H9 (cell line): ENCODE data around the gene ILDR1. TPM values are rescaled to one million over a fixed set of nuclear protein-coding genes. Genes with fewer than 3 reads are reported as not detected.
A peak's percentile ranks its signal among the peaks of the same experiment; 100 is the strongest.

Experiments
- DNase-seq: peaks from one replicate; pipeline ENCODE4 v3.0.0-alpha.2; 2017
- H2AFZ ChIP-seq: one replicate; pipeline ENCODE4 v1.6.1; 2013; ENCODE audit warnings: mild to moderate bottlenecking, low read length, control low read depth, moderate library complexity
- H2AK5ac ChIP-seq: 2 replicates; pipeline ENCODE4 v1.6.1; 2013; ENCODE audit warnings: low read length, control low read depth, mixed read lengths; ENCODE audit not compliant: insufficient read length
- H2BK120ac ChIP-seq: one replicate; pipeline ENCODE4 v1.6.1; 2013; ENCODE audit warnings: low read depth, mild to moderate bottlenecking, low read length, control low read depth, inconsistent platforms; ENCODE audit not compliant: poor library complexity, severe bottlenecking
- H2BK12ac ChIP-seq: 2 replicates; pipeline ENCODE4 v1.6.1; 2013; ENCODE audit warnings: low read length, control low read depth, mixed read lengths, low read depth; ENCODE audit not compliant: insufficient read length
- H2BK15ac ChIP-seq: 2 replicates; pipeline ENCODE4 v1.6.1; 2013; ENCODE audit warnings: low read depth, low read length, control low read depth
- H2BK20ac ChIP-seq: one replicate; pipeline ENCODE4 v1.6.1; 2013; ENCODE audit warnings: low read depth, mild to moderate bottlenecking, low read length, control low read depth, inconsistent platforms; ENCODE audit not compliant: poor library complexity, severe bottlenecking
- H2BK5ac ChIP-seq: 2 replicates; pipeline ENCODE4 v1.6.1; 2013; ENCODE audit warnings: low read length, control low read depth, mixed read lengths; ENCODE audit not compliant: insufficient read length
- H3K14ac ChIP-seq: 2 replicates; pipeline ENCODE4 v1.6.1; 2013; ENCODE audit warnings: low read length, control low read depth; ENCODE audit not compliant: insufficient read depth
- H3K18ac ChIP-seq: 2 replicates; pipeline ENCODE4 v1.6.1; 2013; ENCODE audit warnings: low read depth, mild to moderate bottlenecking, mixed read lengths, low read length, control low read depth; ENCODE audit not compliant: insufficient read length
- H3K23ac ChIP-seq: 2 replicates; pipeline ENCODE4 v1.6.1; 2013; ENCODE audit warnings: low read length, control low read depth, mixed read lengths, low read depth; ENCODE audit not compliant: insufficient read length
- H3K23me2 ChIP-seq: 2 replicates; pipeline ENCODE4 v1.6.1; 2013; ENCODE audit warnings: low read depth, mild to moderate bottlenecking, mixed read lengths, low read length, control low read depth; ENCODE audit not compliant: insufficient read length, poor library complexity, severe bottlenecking
- H3K27ac ChIP-seq: 2 replicates; pipeline ENCODE4 v1.5.1; 2013; ENCODE audit warnings: low read length, control low read depth, mixed read lengths, low read depth; ENCODE audit not compliant: insufficient read length
- H3K27me3 ChIP-seq: 2 replicates; pipeline ENCODE4 v1.6.1; 2013; ENCODE audit warnings: low read length, control low read depth, inconsistent platforms; ENCODE audit not compliant: insufficient read depth
- H3K4ac ChIP-seq: 2 replicates; pipeline ENCODE4 v1.6.1; 2013; ENCODE audit warnings: low read depth, mild to moderate bottlenecking, control low read depth, inconsistent platforms, low read length, moderate library complexity
- H3K4me1 ChIP-seq: 2 replicates; pipeline ENCODE4 v1.6.1; 2013; ENCODE audit warnings: low read length, control low read depth, inconsistent platforms; ENCODE audit not compliant: insufficient read depth
- H3K4me2 ChIP-seq: 2 replicates; pipeline ENCODE4 v1.6.1; 2013; ENCODE audit warnings: low read length, control low read depth, mixed read lengths; ENCODE audit not compliant: insufficient read length, insufficient read depth
- H3K56ac ChIP-seq: 2 replicates; pipeline ENCODE4 v1.6.1; 2013; ENCODE audit warnings: low read depth, mild to moderate bottlenecking, mixed read lengths, low read length, control low read depth; ENCODE audit not compliant: insufficient read length
- H3K79me1 ChIP-seq: 2 replicates; pipeline ENCODE4 v1.6.1; 2013; ENCODE audit warnings: low read depth, mild to moderate bottlenecking, moderate library complexity, low read length, control low read depth, inconsistent platforms; ENCODE audit not compliant: insufficient read depth, poor library complexity, severe bottlenecking
- H3K79me2 ChIP-seq: 2 replicates; pipeline ENCODE4 v1.6.1; 2013; ENCODE audit warnings: low read length, control low read depth, inconsistent platforms; ENCODE audit not compliant: insufficient read depth
- H3K9ac ChIP-seq: 2 replicates; pipeline ENCODE4 v1.6.1; 2013; ENCODE audit warnings: low read length, control low read depth, mixed read lengths; ENCODE audit not compliant: insufficient read length; ENCODE audit errors: extremely low read depth
- H3K9me3 ChIP-seq: one replicate; pipeline ENCODE4 v1.6.1; 2013; ENCODE audit warnings: low read depth, low read length, inconsistent platforms; ENCODE audit not compliant: control insufficient read depth
- H3T11ph ChIP-seq: one replicate; pipeline ENCODE4 v1.6.1; 2013; ENCODE audit warnings: mild to moderate bottlenecking, low read length, control low read depth, inconsistent platforms
- H4K20me1 ChIP-seq: one replicate; pipeline ENCODE4 v1.6.1; 2013; ENCODE audit not compliant: control insufficient read depth, insufficient read length, insufficient read depth
- H4K5ac ChIP-seq: 2 replicates; pipeline ENCODE4 v1.6.1; 2013; ENCODE audit warnings: low read depth, mild to moderate bottlenecking, mixed read lengths, low read length, control low read depth; ENCODE audit not compliant: insufficient read length
- H4K8ac ChIP-seq: replicated peaks from 2 replicates; pipeline ENCODE4 v1.6.1; 2013; ENCODE audit warnings: low read length, control low read depth, mixed read lengths, low read depth; ENCODE audit not compliant: insufficient read length
- H4K91ac ChIP-seq: 2 replicates; pipeline ENCODE4 v1.6.1; 2013; ENCODE audit warnings: low read depth, mild to moderate bottlenecking, moderate library complexity, mixed read lengths, low read length, control low read depth; ENCODE audit not compliant: insufficient read length
- H3K27ac Mint-ChIP-seq, 3 experiments: 2 replicates in 2 of 3; 3 replicates in 1 of 3; pipeline ENCODE4 v1.8.0; 2020 to 2021; ENCODE audit warnings: mixed read lengths in 3 of 3, mild to moderate bottlenecking in 1 of 3, moderate library complexity in 1 of 3
- H3K27me3 Mint-ChIP-seq: 2 replicates; pipeline ENCODE4 v1.8.0; 2021; ENCODE audit warnings: low read depth, mild to moderate bottlenecking, moderate library complexity, mixed read lengths
- H3K36me3 Mint-ChIP-seq, 3 experiments: 2 replicates in 2 of 3; 3 replicates in 1 of 3; pipeline ENCODE4 v1.8.0; 2020 to 2021; ENCODE audit warnings: low read depth in 3 of 3, mixed read lengths in 3 of 3; ENCODE audit not compliant: insufficient read depth in 1 of 3
- H3K4me1 Mint-ChIP-seq, 2 experiments: 2 replicates each; pipeline ENCODE4 v1.8.0; 2020; ENCODE audit warnings: mixed read lengths in 2 of 2
- H3K4me3 Mint-ChIP-seq, 2 experiments: 2 replicates in 1 of 2; 3 replicates in 1 of 2; pipeline ENCODE4 v1.8.0; 2020 to 2021; ENCODE audit warnings: mild to moderate bottlenecking in 2 of 2, mixed read lengths in 2 of 2, moderate library complexity in 1 of 2
- H3K9me3 Mint-ChIP-seq, 2 experiments: 2 replicates in 1 of 2; 3 replicates in 1 of 2; pipeline ENCODE4 v1.8.0; 2020; ENCODE audit warnings: mild to moderate bottlenecking in 2 of 2, mixed read lengths in 2 of 2, moderate library complexity in 1 of 2
- WGBS: extraction: QIAGEN DNeasy Blood & Tissue Kit; methylation state at CpG from one replicate; pipeline ENCODE4 v1.1.7; 2013; ENCODE audit warnings: missing lambda C conversion rate, low lambda C conversion rate, mixed read lengths; ENCODE audit not compliant: insufficient read length; ENCODE audit errors: extremely low coverage; 5-methylcytosine and 5-hydroxymethylcytosine counted together
- long read RNA-seq: library from polyadenylated mRNA; unstranded; transcript quantifications from one replicate; pipeline ENCODE4 v2.0.0, GENCODE V29; 2020
- total RNA-seq: library from RNA; stranded (reverse); gene quantifications from 2 replicates; pipeline ENCODE4 v1.2.1, GENCODE V29; 2021
- TF ChIP-seq, protein P1 (sequence below): fragments of 200-600 bp; sonication (generic); conservative IDR thresholded peaks from 3 replicates; pipeline ENCODE4 v1.8.0; 2021; ENCODE audit warnings: antibody characterized with exemption, mild to moderate bottlenecking

ILDR1 gene
- 0.68 and 1.1 TPM in 2 replicates for total RNA-seq
- long read RNA-seq, partial matches to known transcripts = 12 of 20 reads
- long read RNA-seq, other reads (novel, unspliced or antisense) = 2 of 20 reads

DNA sequence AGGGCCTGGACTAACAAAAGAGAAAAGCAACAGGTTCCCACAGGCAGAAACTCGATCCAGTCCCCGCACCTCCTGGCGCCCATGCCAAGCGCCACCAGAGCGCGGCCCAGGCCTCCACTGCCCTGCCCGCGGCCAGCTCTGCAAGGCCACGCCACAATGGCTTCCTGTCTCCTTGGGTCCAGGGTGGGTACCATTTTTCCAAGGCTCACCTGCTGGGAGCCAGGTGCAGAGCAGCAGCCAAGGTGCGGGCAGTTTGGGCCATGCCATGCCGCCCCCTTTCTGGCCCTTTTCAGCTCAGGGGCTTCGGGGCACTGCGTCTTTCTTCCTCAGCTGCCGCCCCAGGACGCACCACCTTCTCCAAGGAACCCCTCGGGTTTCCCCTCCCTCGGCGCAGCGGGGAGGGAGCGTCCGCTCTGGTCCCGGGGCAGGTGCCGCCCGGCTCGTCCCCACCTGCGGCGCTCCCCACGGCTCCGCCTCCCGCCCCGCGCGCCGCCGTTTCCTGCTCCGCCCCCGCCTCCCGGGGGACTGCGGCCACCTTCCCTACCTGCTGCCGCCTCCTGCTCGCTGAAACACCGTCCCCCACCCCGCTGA, at the start of gene ILDR1:
ILDR1 (minus strand) TSS at position 437 of the 591 bp plus-strand sequence; CDS start at position 267, 170 bp downstream.
- H3K79me1 ChIP-seq = no peaks in the 10 kb centered on the region
- H3K18ac ChIP-seq = peak within 1 kb of the TSS; percentile 55
- Mint-ChIP-seq H3K27me3 (peaks cover 10% of the 10 kb centered on the region), H3K27ac (peak within 1 kb of the TSS in 1 of 3 experiments; percentile 33; a peak in 1 of 7 replicates), H3K4me1 (peaks cover 14 to 17% of the 10 kb centered on the region in 2 experiments), H3K9me3 (no peaks in the 10 kb centered on the region; a peak in 1 of 5 replicates), H3K4me3 (peak within 1 kb of the TSS; percentile 69 to 82), H3K36me3 (no peaks in the 10 kb centered on the region)
- H3K14ac ChIP-seq = peak within 1 kb of the TSS; percentile 81
- H3K27ac ChIP-seq = no peak within 1 kb of the TSS
- H2BK20ac ChIP-seq = no peak within 1 kb of the TSS
- no peak within 1 kb of the TSS for H3K23ac ChIP-seq
- H3K27me3 ChIP-seq = no peaks in the 10 kb centered on the region
- peak within 1 kb of the TSS; percentile 10 for H3K9ac ChIP-seq
- no peaks in the 10 kb centered on the region; the same call in 1 of the 2 replicates for H3K4me1 ChIP-seq
- no peak within 1 kb of the TSS for H3K4ac ChIP-seq
- no peak within 1 kb of the TSS for H2AFZ ChIP-seq
- no peak within 1 kb of the TSS for H2BK12ac ChIP-seq
- H3K79me2 ChIP-seq = no peaks in the 10 kb centered on the region
- TF ChIP-seq, protein P1, sequence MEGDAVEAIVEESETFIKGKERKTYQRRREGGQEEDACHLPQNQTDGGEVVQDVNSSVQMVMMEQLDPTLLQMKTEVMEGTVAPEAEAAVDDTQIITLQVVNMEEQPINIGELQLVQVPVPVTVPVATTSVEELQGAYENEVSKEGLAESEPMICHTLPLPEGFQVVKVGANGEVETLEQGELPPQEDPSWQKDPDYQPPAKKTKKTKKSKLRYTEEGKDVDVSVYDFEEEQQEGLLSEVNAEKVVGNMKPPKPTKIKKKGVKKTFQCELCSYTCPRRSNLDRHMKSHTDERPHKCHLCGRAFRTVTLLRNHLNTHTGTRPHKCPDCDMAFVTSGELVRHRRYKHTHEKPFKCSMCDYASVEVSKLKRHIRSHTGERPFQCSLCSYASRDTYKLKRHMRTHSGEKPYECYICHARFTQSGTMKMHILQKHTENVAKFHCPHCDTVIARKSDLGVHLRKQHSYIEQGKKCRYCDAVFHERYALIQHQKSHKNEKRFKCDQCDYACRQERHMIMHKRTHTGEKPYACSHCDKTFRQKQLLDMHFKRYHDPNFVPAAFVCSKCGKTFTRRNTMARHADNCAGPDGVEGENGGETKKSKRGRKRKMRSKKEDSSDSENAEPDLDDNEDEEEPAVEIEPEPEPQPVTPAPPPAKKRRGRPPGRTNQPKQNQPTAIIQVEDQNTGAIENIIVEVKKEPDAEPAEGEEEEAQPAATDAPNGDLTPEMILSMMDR = 0 out of 3 replicates have a peak, but pooled peaks have one; percentile 16
- no peak within 1 kb of the TSS for H2BK15ac ChIP-seq
- no peak within 1 kb of the TSS for H4K8ac ChIP-seq
- no peak within 1 kb of the TSS for H2BK120ac ChIP-seq
- peak within 1 kb of the TSS; percentile 28 for H3K4me2 ChIP-seq
- H4K20me1 ChIP-seq = no peaks in the 10 kb centered on the region
- no peak within 1 kb of the TSS for H2AK5ac ChIP-seq
- no peak within 1 kb of the TSS for H3K56ac ChIP-seq
- DNase-seq = peak; percentile 71
- no peak within 1 kb of the TSS for H4K5ac ChIP-seq
- H2BK5ac ChIP-seq = no peak within 1 kb of the TSS
- no CpG with 5 or more reads among the region's 43 CpGs for WGBS
- H3K23me2 ChIP-seq = no peaks in the 10 kb centered on the region
- no peak within 1 kb of the TSS for H3T11ph ChIP-seq
- no peak within 1 kb of the TSS for H4K91ac ChIP-seq
- H3K9me3 ChIP-seq = no peaks in the 10 kb centered on the region
